GM12878 (cell line): Measurements from ENCODE around the gene PRADC1. TPM values are rescaled to one million over a fixed set of nuclear protein-coding genes. Genes with fewer than 3 reads are reported as not detected.

Source experiments
- ATAC-seq: fragments of 200-7000 bp; cut with Tn5 transposase; 3 replicates; pipeline ENCODE4 v1.9.1; 2020; ENCODE audit warnings: mild to moderate bottlenecking, moderate library complexity
- BruUV-seq: library from RNA; stranded (reverse); fragments of 400-500 nt; replicated peaks from 2 replicates; lab custom pipeline; 2021; lab: Mats Ljungman, UMichigan
- CTCF ChIA-PET: fragments of 300-600 bp; sonication (Branson Sonifier 250); formaldehyde crosslinking; extraction: SDS; loops from one replicate; lab custom pipeline; 2021; ENCODE audit warnings: inconsistent platforms; lab: Yijun Ruan, JAX
- POLR2A ChIA-PET: fragments of 350-600 bp; formaldehyde crosslinking; extraction: SDS; loops from one replicate; lab custom pipeline; 2021; ENCODE audit warnings: inconsistent platforms; lab: Charles Lee
- RAD21 ChIA-PET: fragments of 300-600 bp; sonication (Branson Sonifier 250); formaldehyde crosslinking; loops from one replicate; lab custom pipeline; 2023; ENCODE audit warnings: antibody characterized with exemption; ENCODE audit not compliant: unreplicated experiment; lab: Charles Lee
- SMC1A ChIA-PET: fragments of 300-600 bp; sonication (Branson Sonifier 250); formaldehyde crosslinking; loops from one replicate; lab custom pipeline; 2023; ENCODE audit not compliant: unreplicated experiment, uncharacterized antibody; lab: Charles Lee
- DNase-seq: peaks from one replicate; pipeline ENCODE4 v3.0.0-alpha.2; 2011; ENCODE audit warnings: low read depth, low spot score
- FAIRE-seq: peaks from 3 replicates; lab custom pipeline; 2011; peaks lifted over from hg19 to GRCh38; lab: Jason Lieb, UNC
- H2AFZ ChIP-seq: 2 replicates; pipeline ENCODE4 v1.6.0; 2011; ENCODE audit warnings: low read depth, low read length, control low read depth; ENCODE audit not compliant: control insufficient read depth
- H3K27ac ChIP-seq: 2 replicates; pipeline ENCODE4 v1.5.1; 2011; ENCODE audit warnings: control low read depth; ENCODE audit not compliant: control insufficient read depth, insufficient read depth
- H3K27me3 ChIP-seq, 2 experiments: replicated peaks in 1 of 2; 2 replicates each; pipeline versions ENCODE4 v1.6.0 to v1.6.1; 2011; ENCODE audit warnings: low read length in 1 of 2; ENCODE audit not compliant: control insufficient read depth in 2 of 2, insufficient read depth in 2 of 2
- H3K36me3 ChIP-seq, 2 experiments: 2 replicates each; pipeline ENCODE4 v1.5.1; 2011; ENCODE audit warnings: low read length in 1 of 2; ENCODE audit not compliant: control insufficient read depth in 2 of 2, insufficient read depth in 2 of 2
- H3K4me1 ChIP-seq: 2 replicates; pipeline ENCODE4 v1.6.1; 2011; ENCODE audit warnings: mild to moderate bottlenecking, low read length, moderate library complexity, mixed read lengths; ENCODE audit not compliant: control insufficient read depth, insufficient read depth
- H3K4me2 ChIP-seq: 2 replicates; pipeline ENCODE4 v1.6.0; 2011; ENCODE audit warnings: control low read depth; ENCODE audit not compliant: control insufficient read depth, insufficient read depth
- H3K4me3 ChIP-seq: fragments of 200-600 bp; sonication (generic); 2 replicates; pipeline ENCODE4 v1.5.1; 2016
- H3K79me2 ChIP-seq: 2 replicates; pipeline ENCODE4 v1.6.0; 2011; ENCODE audit warnings: low read length; ENCODE audit not compliant: control insufficient read depth, insufficient read depth
- H3K9ac ChIP-seq: 2 replicates; pipeline ENCODE4 v1.8.0; 2011; ENCODE audit warnings: low read length, control low read depth, mixed read lengths; ENCODE audit not compliant: control insufficient read depth, insufficient read depth
- H3K9me3 ChIP-seq: replicated peaks from 3 replicates; pipeline ENCODE4 v1.5.1; 2011; ENCODE audit warnings: mild to moderate bottlenecking, low read length; ENCODE audit not compliant: control insufficient read depth, insufficient read depth
- H4K20me1 ChIP-seq: 2 replicates; pipeline ENCODE4 v1.6.0; 2011; ENCODE audit not compliant: control insufficient read depth, insufficient read depth
- EP300 ChIP-seq, 2 experiments: fragments of 150-350 bp in 1 of 2; IDR thresholded peaks; 2 replicates each; pipeline ENCODE4 v1.6.1; 2011 to 2012; ENCODE audit warnings: low read depth in 2 of 2, low read length in 2 of 2, borderline replicate concordance in 1 of 2, improper control_type of control experiment in 1 of 2, inconsistent platforms in 1 of 2; ENCODE audit not compliant: control insufficient read depth in 1 of 2
- HCFC1 ChIP-seq: fragments of 150-350 bp; IDR thresholded peaks from 2 replicates; pipeline ENCODE4 v1.6.1; 2014; ENCODE audit warnings: low read length
- NR2F1 ChIP-seq: fragments of 450-650 bp; conservative IDR thresholded peaks from 2 replicates; pipeline ENCODE4 v1.6.1; 2017; ENCODE audit warnings: mild to moderate bottlenecking
- SPI1 ChIP-seq: IDR thresholded peaks from 2 replicates; pipeline ENCODE4 v1.6.1; 2011; ENCODE audit warnings: low read depth, mild to moderate bottlenecking, low read length, moderate library complexity, borderline replicate concordance; ENCODE audit not compliant: insufficient read depth
- TCF7 ChIP-seq: IDR thresholded peaks from 2 replicates; pipeline ENCODE4 v1.6.1; 2014; ENCODE audit warnings: antibody characterized with exemption, borderline replicate concordance
- WGBS: methylation state at CpG from one replicate; pipeline ENCODE4 v1.1.6; 2016; ENCODE audit warnings: low lambda C conversion rate; ENCODE audit not compliant: insufficient replicate concordance, insufficient coverage; ENCODE audit errors: missing lambda C conversion rate; 5-methylcytosine and 5-hydroxymethylcytosine counted together
- in situ Hi-C: fragments of 300-500 bp; cut with MboI; formaldehyde crosslinking; loops from 9 replicates; pipeline ENCODE4 v1.14.3; 2018; ENCODE audit warnings: mixed read lengths
- intact Hi-C: fragments of 100-400 bp; cut with micrococcal nuclease; formaldehyde crosslinking; loops from one replicate; pipeline ENCODE4 v1.14.2; 2022; ENCODE audit not compliant: unreplicated experiment
- polyA plus RNA-seq, 11 experiments: library from polyadenylated mRNA; depleted of rRNA in 4 of 11; unstranded in 6 of 11; stranded (reverse) in 5 of 11; fragments of >200 nt; fragmentation: Nextera tagmentation in 4 of 11; fragmentation: Illumina TruSeq in 1 of 11; extraction: Ambion mirVana in 4 of 11; extraction: Trizol in 1 of 11; gene quantifications; 1 replicate in 1 of 11; 2 replicates in 10 of 11; pipeline versions ENCODE4 v1.2.1 to v1.2.3, GENCODE V29; 2011 to 2016; ENCODE audit warnings: inconsistent platforms in 2 of 11, missing spikeins in 2 of 11, low read depth in 1 of 11
- total RNA-seq, 4 experiments: library from RNA; depleted of rRNA in 3 of 4; stranded (reverse); fragments of >200 nt in 3 of 4; fragmentation: Illumina TruSeq in 1 of 4; extraction: Trizol in 1 of 4; gene quantifications; 2 replicates each; pipeline versions ENCODE4 v1.2.1 to v1.2.3, GENCODE V29; 2013 to 2021

PRADC1 gene
- total and polyA plus RNA-seq, 10 of the 15 experiments (the other 5 are each of a cell fraction or from before 2014, with no cell fraction given): 3.7 to 39.0 (median 13.8) TPM

DNA sequence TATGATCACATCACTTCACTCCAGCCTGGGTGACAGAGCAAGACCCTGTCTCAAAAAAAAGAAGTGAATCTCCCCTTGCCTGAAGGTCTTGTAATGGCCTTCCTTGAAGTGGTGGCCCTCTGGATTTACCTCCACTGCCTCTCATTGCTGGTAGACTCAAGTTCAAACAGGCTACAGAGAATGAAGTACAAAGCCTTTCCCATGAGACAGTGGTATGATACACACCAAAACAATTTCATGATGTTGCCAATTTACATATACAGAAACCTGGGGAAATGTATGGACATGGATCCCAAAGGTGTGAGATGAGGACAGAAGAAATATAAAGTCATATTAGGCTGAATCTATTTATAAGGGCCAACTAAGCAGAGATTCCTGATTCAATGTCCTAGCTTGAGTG, 35.5 kb downstream of the PRADC1 start:
- H3K4me2 ChIP-seq: no peak overlapping the region
- RAD21 ChIA-PET: no interaction called here
- H3K9me3 ChIP-seq: no peaks in the 10 kb centered on the region
- CTCF ChIA-PET: interaction anchor here (1.2 kb wide), 1 partner anchor 16 kb away, joined by 5 read pairs; the partner anchor contains the start of gene SMYD5
- intact Hi-C loops (no loop called here), in situ Hi-C loops (no loop called here)
- H3K36me3 ChIP-seq: no peaks in the 10 kb centered on the region; a peak in 1 of 4 replicates
- POLR2A ChIA-PET: no interaction called here
- no peak overlapping the region for H3K9ac ChIP-seq
- ATAC-seq (no peak), FAIRE-seq (no peak), DNase-seq (no peak)
- no peaks in the 10 kb centered on the region for H4K20me1 ChIP-seq
- no peak overlapping the region for H3K27ac ChIP-seq
- H3K4me1 ChIP-seq: no peaks in the 10 kb centered on the region
- no peaks in the 10 kb centered on the region for H3K79me2 ChIP-seq
- H3K4me3 ChIP-seq: no peak overlapping the region
- H2AFZ ChIP-seq: no peak overlapping the region
- TF ChIP-seq NR2F1 (no peak), HCFC1 (no peak), EP300 (IDR thresholded peaks at IDR 0.05; ENCODE audit: borderline replicate concordance in 1 of 2, control insufficient read depth in 1 of 2, low read depth in 2 of 2, low read length in 2 of 2) (no peak)
- SMC1A ChIA-PET: interaction anchor here (1.7 kb wide), 1 partner anchor 18 kb away, joined by 4 read pairs; no protein-coding TSS in a partner anchor
- no peaks in the 10 kb centered on the region; a peak in 3 of 4 replicates for H3K27me3 ChIP-seq
- no TSS peak for BruUV-seq

DNA sequence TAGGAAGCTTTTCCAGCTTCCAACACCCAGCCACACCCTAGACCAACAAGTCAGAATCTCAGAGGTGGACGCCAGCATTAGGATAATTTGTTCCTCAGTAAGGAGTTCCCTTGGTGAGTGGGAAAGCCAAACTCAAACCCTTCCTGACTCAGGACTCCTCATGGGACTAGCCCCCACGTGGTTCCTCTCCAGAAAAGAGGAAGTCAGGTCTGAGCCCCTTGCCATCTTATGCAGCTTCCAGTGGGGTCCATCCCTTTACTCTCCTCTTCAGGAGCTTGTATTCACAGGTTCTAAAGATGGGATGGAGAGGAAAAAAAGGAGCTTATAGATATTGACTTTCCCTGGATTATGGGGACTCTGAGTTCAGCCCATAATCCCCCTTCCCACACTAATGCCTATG, 45.5 kb downstream of the PRADC1 start:
- RAD21 ChIA-PET: no interaction called here
- no TSS peak for BruUV-seq
- no peak overlapping the region for H2AFZ ChIP-seq
- DNase-seq (no peak), FAIRE-seq (no peak), ATAC-seq (no peak)
- no peak overlapping the region for H3K4me2 ChIP-seq
- H3K27me3 ChIP-seq: no peaks in the 10 kb centered on the region; a peak in 1 of 4 replicates
- WGBS: 4% methylated on average over 2 of the region's 2 CpGs
- CTCF ChIA-PET: interaction anchor here (1.3 to 2.2 kb wide), 2 partner anchors 10 to 25 kb away, joined by 6 to 11 read pairs; no protein-coding TSS in a partner anchor
- intact Hi-C loops: no loop called here
- no peaks in the 10 kb centered on the region for H4K20me1 ChIP-seq
- no peaks in the 10 kb centered on the region for H3K9me3 ChIP-seq
- H3K36me3 ChIP-seq: no peaks in the 10 kb centered on the region
- no peaks in the 10 kb centered on the region for H3K4me1 ChIP-seq
- H3K9ac ChIP-seq: no peak overlapping the region
- H3K4me3 ChIP-seq: no peak overlapping the region
- in situ Hi-C loops: no loop called here
- H3K79me2 ChIP-seq: no peaks in the 10 kb centered on the region
- TF ChIP-seq TCF7 (no peak), SPI1 (peak; percentile 50; the same call in 1 of the 2 replicates)
- no peak overlapping the region for H3K27ac ChIP-seq
- POLR2A ChIA-PET: no interaction called here
- SMC1A ChIA-PET: interaction anchor here (1.3 kb wide), 1 partner anchor 25 kb away, joined by 3 read pairs; no protein-coding TSS in a partner anchor
